AG10803 (cell line): ENCODE measurements around the gene EGFLAM.

Experiments used
- DNase-seq: peaks from one replicate; pipeline ENCODE4 v3.0.0; 2010; ENCODE audit warnings: low read depth
- H3K4me3 ChIP-seq: 2 replicates; pipeline ENCODE4 v1.5.1; 2011; ENCODE audit warnings: mild to moderate bottlenecking, low read length, control low read depth
- CTCF ChIP-seq: conservative IDR thresholded peaks from 2 replicates; pipeline ENCODE4 v1.5.1; 2011; ENCODE audit warnings: mild to moderate bottlenecking, low read length, control low read depth, inconsistent platforms

EGFLAM gene

GRCh38 chr5:38500573-38501260 is 242.4 kb downstream of the EGFLAM start:
- DNase-seq = peak; percentile 62

GRCh38 chr5:38506302-38506701 is 247.9 kb downstream of the EGFLAM start:
- DNase-seq = no peak
- no peak for TF ChIP-seq CTCF
- no peak overlapping the region for H3K4me3 ChIP-seq

More at GRCh38 chr5:38500573-38501260, 242.4 kb downstream of the EGFLAM start:
- no peak overlapping the region for H3K4me3 ChIP-seq
- TF ChIP-seq CTCF = no peak

GRCh38 chr5:38509185-38509584 is 250.8 kb downstream of the EGFLAM start:
- DNase-seq = peak; percentile 85

More at GRCh38 chr5:38509185-38509584, 250.8 kb downstream of the EGFLAM start:
- TF ChIP-seq CTCF = no peak
- no peak overlapping the region for H3K4me3 ChIP-seq
